Loucy (cell line): ENCODE results near the gene APC2.

Source experiments
- H2AFZ ChIP-seq: fragments of 200-600 bp; sonication (generic); 2 replicates; pipeline ENCODE4 v1.6.0; 2016; ENCODE audit warnings: antibody characterized with exemption, mild to moderate bottlenecking, low read length, moderate library complexity
- H3F3A ChIP-seq: fragments of 200-600 bp; 2 replicates; pipeline ENCODE4 v1.6.0; 2016; ENCODE audit warnings: antibody characterized with exemption, low read depth, mild to moderate bottlenecking
- H3K27me3 ChIP-seq: fragments of 200-600 bp; sonication (generic); 2 replicates; pipeline ENCODE4 v1.6.1; 2014; ENCODE audit warnings: low read length, mild to moderate bottlenecking; ENCODE audit not compliant: insufficient read depth, poor library complexity, severe bottlenecking
- H3K36me3 ChIP-seq: fragments of 200-600 bp; sonication (generic); 2 replicates; pipeline ENCODE4 v1.6.1; 2016; ENCODE audit warnings: low read length; ENCODE audit not compliant: insufficient read depth
- H3K4me1 ChIP-seq: fragments of 200-600 bp; sonication (generic); 2 replicates; pipeline ENCODE4 v1.5.1; 2014; ENCODE audit warnings: low read length, mild to moderate bottlenecking; ENCODE audit not compliant: insufficient read depth, poor library complexity, severe bottlenecking
- H3K4me2 ChIP-seq: fragments of 200-600 bp; sonication (generic); 2 replicates; pipeline ENCODE4 v1.6.0; 2014; ENCODE audit warnings: antibody characterized with exemption, low read length, low read depth, mild to moderate bottlenecking; ENCODE audit not compliant: poor library complexity, severe bottlenecking
- H3K4me3 ChIP-seq: fragments of 200-600 bp; sonication (generic); 2 replicates; pipeline ENCODE4 v1.5.1; 2014; ENCODE audit warnings: low read length, mild to moderate bottlenecking, mixed read lengths; ENCODE audit not compliant: poor library complexity, severe bottlenecking
- H3K79me2 ChIP-seq: fragments of 200-600 bp; sonication (generic); 2 replicates; pipeline ENCODE4 v1.6.1; 2014; ENCODE audit warnings: low read length; ENCODE audit not compliant: insufficient read depth
- H3K9ac ChIP-seq: fragments of 200-600 bp; sonication (generic); 2 replicates; pipeline ENCODE4 v1.6.0; 2014; ENCODE audit warnings: mild to moderate bottlenecking, low read depth, low read length, moderate library complexity; ENCODE audit not compliant: poor library complexity, severe bottlenecking
- H3K9me2 ChIP-seq: fragments of 200-600 bp; sonication (generic); replicated peaks from 2 replicates; pipeline ENCODE4 v1.6.1; 2016; ENCODE audit warnings: low read depth, low read length, mixed read lengths
- H3K9me3 ChIP-seq: fragments of 200-600 bp; sonication (generic); 2 replicates; pipeline ENCODE4 v1.6.1; 2014; ENCODE audit warnings: mild to moderate bottlenecking, antibody characterized with exemption, low read length, low read depth; ENCODE audit not compliant: insufficient read depth
- H4K20me1 ChIP-seq: fragments of 200-600 bp; sonication (generic); 2 replicates; pipeline ENCODE4 v1.6.0; 2014; ENCODE audit warnings: antibody characterized with exemption, low read length, mild to moderate bottlenecking; ENCODE audit not compliant: insufficient read depth, poor library complexity, severe bottlenecking
- CTCF ChIP-seq: fragments of 200-600 bp; sonication (generic); conservative IDR thresholded peaks from 2 replicates; pipeline ENCODE4 v1.5.1; 2014; ENCODE audit warnings: mild to moderate bottlenecking, antibody characterized with exemption, low read length
- EZH2phosphoT487 ChIP-seq: fragments of 200-600 bp; IDR thresholded peaks from 2 replicates; pipeline ENCODE4 v1.6.1; 2018; ENCODE audit warnings: antibody characterized with exemption, mild to moderate bottlenecking, moderate library complexity, borderline replicate concordance

Gene APC2

GRCh38 chr19:1486720-1487575 lies 37.0 kb downstream of the APC2 start:
- Histone ChIP-seq H2AFZ (no peak overlapping the region), H3K4me3 (no peak overlapping the region), H3K4me2 (no peak overlapping the region), H4K20me1 (no peaks in the 10 kb centered on the region), H3K9me3 (no peaks in the 10 kb centered on the region), H3K9ac (no peak overlapping the region), H3K4me1 (peaks cover 3% of the 10 kb centered on the region), H3K9me2 (no peaks in the 10 kb centered on the region), H3K36me3 (no peaks in the 10 kb centered on the region), H3K27me3 (no peaks in the 10 kb centered on the region), H3K79me2 (no peaks in the 10 kb centered on the region), H3F3A (no peaks in the 10 kb centered on the region)
- no peak for TF ChIP-seq EZH2phosphoT487
- no peak for TF ChIP-seq CTCF

- no peak overlapping the region for H3K9ac ChIP-seq
- H2AFZ ChIP-seq: no peak overlapping the region
- H3K4me1 ChIP-seq: peaks cover 3% of the 10 kb centered on the region
- no peaks in the 10 kb centered on the region for H3K36me3 ChIP-seq
- no peaks in the 10 kb centered on the region for H3K9me3 ChIP-seq
- no peak overlapping the region for H3K4me3 ChIP-seq
- no peaks in the 10 kb centered on the region for H3K9me2 ChIP-seq
- H4K20me1 ChIP-seq: no peaks in the 10 kb centered on the region
- H3F3A ChIP-seq: no peaks in the 10 kb centered on the region
- H3K79me2 ChIP-seq: no peaks in the 10 kb centered on the region
- no peaks in the 10 kb centered on the region for H3K27me3 ChIP-seq
- TF ChIP-seq CTCF (no peak), EZH2phosphoT487 (no peak)
- no peak overlapping the region for H3K4me2 ChIP-seq
These were observed 37.8 kb downstream of the APC2 start for GRCh38 chr19:1487576-1488281.

GRCh38 chr19:1488282-1488601 lies 38.3 kb downstream of the APC2 start:
- H3K4me2 ChIP-seq: no peak overlapping the region
- no peaks in the 10 kb centered on the region for H3K9me2 ChIP-seq
- no peaks in the 10 kb centered on the region for H4K20me1 ChIP-seq
- no peak overlapping the region for H3K4me3 ChIP-seq
- no peak overlapping the region for H3K9ac ChIP-seq
- H3K36me3 ChIP-seq: no peaks in the 10 kb centered on the region
- no peaks in the 10 kb centered on the region for H3F3A ChIP-seq
- no peaks in the 10 kb centered on the region for H3K9me3 ChIP-seq
- no peaks in the 10 kb centered on the region for H3K27me3 ChIP-seq
- no peak overlapping the region for H2AFZ ChIP-seq
- peaks cover 3% of the 10 kb centered on the region for H3K4me1 ChIP-seq
- TF ChIP-seq CTCF (no peak), EZH2phosphoT487 (no peak)
- no peaks in the 10 kb centered on the region for H3K79me2 ChIP-seq
